GM19035 (cell line): ENCODE measurements around the gene PADI1.

ENCODE experiments used
- ATAC-seq: cut with Tn5 transposase; IDR thresholded peaks from one replicate; pipeline ENCODE4 v1.9.1; 2021; ENCODE audit not compliant: unreplicated experiment

PADI1 gene

GRCh38 chr1:17293681-17294425 lies 88.9 kb downstream of the PADI1 start:
- no peak for ATAC-seq

- no peak for ATAC-seq
Observed at GRCh38 chr1:17295292-17295691, 90.4 kb downstream of the PADI1 start.
